ENCODE data around the gene PATJ. TPM values are rescaled to one million over a fixed set of nuclear protein-coding genes. Genes with fewer than 3 reads are reported as not detected.

The PATJ gene, protein sequence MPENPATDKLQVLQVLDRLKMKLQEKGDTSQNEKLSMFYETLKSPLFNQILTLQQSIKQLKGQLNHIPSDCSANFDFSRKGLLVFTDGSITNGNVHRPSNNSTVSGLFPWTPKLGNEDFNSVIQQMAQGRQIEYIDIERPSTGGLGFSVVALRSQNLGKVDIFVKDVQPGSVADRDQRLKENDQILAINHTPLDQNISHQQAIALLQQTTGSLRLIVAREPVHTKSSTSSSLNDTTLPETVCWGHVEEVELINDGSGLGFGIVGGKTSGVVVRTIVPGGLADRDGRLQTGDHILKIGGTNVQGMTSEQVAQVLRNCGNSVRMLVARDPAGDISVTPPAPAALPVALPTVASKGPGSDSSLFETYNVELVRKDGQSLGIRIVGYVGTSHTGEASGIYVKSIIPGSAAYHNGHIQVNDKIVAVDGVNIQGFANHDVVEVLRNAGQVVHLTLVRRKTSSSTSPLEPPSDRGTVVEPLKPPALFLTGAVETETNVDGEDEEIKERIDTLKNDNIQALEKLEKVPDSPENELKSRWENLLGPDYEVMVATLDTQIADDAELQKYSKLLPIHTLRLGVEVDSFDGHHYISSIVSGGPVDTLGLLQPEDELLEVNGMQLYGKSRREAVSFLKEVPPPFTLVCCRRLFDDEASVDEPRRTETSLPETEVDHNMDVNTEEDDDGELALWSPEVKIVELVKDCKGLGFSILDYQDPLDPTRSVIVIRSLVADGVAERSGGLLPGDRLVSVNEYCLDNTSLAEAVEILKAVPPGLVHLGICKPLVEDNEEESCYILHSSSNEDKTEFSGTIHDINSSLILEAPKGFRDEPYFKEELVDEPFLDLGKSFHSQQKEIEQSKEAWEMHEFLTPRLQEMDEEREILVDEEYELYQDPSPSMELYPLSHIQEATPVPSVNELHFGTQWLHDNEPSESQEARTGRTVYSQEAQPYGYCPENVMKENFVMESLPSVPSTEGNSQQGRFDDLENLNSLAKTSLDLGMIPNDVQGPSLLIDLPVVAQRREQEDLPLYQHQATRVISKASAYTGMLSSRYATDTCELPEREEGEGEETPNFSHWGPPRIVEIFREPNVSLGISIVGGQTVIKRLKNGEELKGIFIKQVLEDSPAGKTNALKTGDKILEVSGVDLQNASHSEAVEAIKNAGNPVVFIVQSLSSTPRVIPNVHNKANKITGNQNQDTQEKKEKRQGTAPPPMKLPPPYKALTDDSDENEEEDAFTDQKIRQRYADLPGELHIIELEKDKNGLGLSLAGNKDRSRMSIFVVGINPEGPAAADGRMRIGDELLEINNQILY (N-terminal part only)
- 2.8 to 4.6 TPM (median 4.0 TPM) in 5 replicates for total RNA-seq (2022; extraction: Qiagen RNA extraction; ENCODE audit: low read depth)

DNA sequence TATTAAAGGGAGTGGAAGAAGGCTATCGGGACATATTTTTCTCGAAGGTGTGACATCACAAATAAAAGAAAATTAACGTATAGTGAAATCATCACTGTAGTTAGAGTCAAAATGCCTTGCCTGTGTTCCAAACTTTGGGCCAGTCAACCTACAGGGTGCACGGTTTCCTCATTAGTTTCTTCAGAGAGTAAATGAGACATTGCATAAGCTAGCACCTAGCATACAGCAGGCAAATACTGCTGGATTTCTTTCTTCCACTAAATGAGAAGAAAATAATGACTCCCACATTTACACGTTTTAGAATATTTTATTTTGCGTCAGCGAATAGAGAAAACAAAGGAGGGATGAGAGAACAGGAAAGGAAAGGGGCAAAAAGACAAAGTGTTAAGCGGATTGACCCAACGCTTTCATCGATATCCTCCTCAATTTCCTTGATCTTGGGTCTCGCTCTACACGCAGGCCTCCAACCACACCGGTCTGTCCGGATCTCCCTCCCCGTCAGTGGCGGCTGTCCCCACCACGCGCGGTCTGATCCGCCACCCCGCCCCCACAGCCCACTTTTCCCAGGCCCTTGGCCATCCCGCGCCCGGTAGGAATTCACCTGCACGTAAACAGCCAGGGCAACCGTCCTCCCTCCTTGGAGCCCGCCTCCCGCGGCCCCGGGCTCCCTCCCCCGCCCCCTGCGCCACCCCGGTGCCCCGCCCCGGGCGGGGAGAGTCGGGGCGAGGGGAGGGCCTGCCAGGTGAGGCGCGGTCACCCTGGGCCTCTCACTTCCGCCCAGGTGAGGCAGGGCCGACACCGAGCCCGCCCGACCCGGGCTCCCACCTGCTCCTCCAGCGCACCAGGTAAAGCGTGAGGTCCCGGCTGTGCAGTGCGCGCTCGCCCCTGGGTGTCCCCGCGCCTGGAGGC, at the start of gene PATJ:
PATJ (plus strand) TSS at position 770 of the 909 bp plus-strand sequence. CDS start 20,413 bp downstream, outside the sequence.

DNA sequence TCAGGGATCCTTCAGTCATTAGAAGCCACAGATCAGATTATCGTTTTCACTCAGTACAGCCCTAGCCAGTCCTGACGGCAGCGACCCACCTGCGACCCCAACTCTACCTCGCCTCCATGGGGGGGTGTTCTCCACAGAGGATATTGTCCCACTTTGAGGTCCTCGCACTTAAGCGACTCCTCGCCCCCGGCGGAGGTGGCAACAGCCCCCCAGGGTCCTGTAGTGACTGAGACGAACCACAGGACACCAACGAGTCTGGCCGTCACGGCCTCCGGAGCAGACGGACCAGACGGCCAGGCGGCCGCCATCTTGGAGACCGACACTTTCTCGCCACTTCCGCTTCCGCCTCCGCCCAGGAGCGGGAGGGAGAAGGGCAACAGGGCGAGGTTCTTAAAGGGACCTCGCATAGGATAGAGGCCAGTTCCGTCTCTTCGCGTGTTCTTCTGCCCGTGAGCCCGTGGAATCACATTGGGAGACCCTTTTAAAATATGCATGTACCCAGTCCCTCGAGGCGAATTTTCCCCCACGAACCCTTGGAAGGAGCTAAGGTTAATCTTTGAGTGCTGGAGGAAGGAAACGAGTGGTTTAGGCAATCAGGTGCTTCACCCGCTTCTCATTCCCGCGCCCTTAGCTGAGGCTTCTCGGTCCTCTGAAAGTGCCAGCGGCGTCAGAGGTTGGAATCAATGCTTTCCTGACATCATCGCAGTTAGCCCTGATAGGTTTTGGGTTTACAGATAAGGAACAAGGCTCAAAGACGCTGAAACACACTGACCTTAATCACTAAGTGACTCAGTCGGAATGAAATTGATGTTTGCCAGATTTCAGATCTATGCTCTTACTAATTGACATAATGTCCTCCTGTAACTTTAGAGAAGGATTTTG, 17.2 kb upstream of the PATJ start, which contains the start of gene TM2D1:
TM2D1 (minus strand) TSS at position 329 of the 882 bp plus-strand sequence; CDS start at position 308, 21 bp downstream.

DNA sequence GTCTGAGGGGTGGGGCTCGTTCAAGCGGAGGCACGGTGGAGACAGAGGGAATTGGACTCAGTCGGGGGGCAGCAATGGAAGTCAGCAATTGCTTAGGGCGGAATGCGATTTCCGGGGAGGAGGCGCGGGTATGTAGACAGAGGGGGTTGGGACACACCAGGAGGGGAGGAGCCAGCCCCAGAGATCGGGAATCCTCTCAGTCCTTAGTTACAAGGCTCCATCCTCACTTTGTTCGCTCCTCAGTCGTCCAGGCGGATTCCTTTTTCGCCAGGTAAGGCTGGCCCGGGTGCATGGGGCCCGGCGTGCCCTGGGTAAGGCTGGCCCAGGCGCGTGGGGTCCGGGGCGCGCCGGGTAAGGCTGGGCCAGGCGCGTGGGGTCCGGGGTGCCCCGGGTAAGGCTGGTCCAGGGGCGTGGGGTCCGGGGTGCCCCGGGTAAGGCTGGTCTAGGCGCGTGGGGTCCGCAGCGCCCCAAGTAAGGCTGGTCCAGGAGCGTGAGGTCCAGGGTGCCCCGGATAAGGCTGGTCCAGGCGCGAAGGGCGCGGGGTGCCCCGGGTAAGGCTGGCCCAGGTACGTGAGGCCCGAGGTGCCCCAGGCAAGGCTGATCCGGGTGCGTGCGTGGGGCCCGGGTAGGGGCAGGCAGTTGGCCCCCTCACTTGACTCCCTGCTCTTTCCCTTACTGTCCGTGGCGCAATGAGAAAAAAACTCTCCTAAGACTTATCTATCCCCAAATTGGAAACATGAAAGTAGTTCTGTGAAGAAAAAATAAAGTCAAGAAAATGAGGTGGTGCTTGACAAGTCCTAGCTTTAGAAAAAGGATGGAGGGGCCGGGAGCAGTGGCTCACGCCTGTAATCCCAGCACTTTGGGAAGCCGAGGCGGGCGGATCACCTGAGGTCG, 452.6 kb downstream of the PATJ start, which contains the start of gene L1TD1:
L1TD1 (plus strand) TSS at position 199 of the 894 bp plus-strand sequence. CDS start 11,780 bp downstream, outside the sequence.

Other genes with a start within 250 kb of the PATJ start
- 19.0 to 31.1 TPM (median 25.6 TPM) in 5 replicates for gene TM2D1, start 17.3 kb upstream of the PATJ start, total RNA-seq (2022; extraction: Qiagen RNA extraction; ENCODE audit: low read depth)